ENCODE measurements around the gene GNS. TPM values are rescaled to one million over a fixed set of nuclear protein-coding genes. Genes with fewer than 3 reads are reported as not detected.

Gene GNS
- total RNA-seq, 1 experiment from 2014 or later, result 74.9 TPM

- intact Hi-C loops (cut with micrococcal nuclease; ENCODE audit: unreplicated experiment), result no loop called here
- no peak overlapping the region for H3K4me2 ChIP-seq
- H3K9me2 ChIP-seq (ENCODE audit: insufficient read depth), result no peaks in the 10 kb centered on the region
- H3K36me3 ChIP-seq (ENCODE audit: low read depth), result no peaks in the 10 kb centered on the region
- DNase-seq, result no peak
- no peaks in the 10 kb centered on the region for H4K20me1 ChIP-seq (ENCODE audit: insufficient read depth)
- no peaks in the 10 kb centered on the region for H3K27me3 ChIP-seq (ENCODE audit: insufficient read depth, low read depth)
- no peak overlapping the region for H3K27ac ChIP-seq
- H3K9me3 ChIP-seq (ENCODE audit: insufficient read depth, low read depth), result no peaks in the 10 kb centered on the region
- H3K79me2 ChIP-seq (ENCODE audit: low read depth), result no peaks in the 10 kb centered on the region
- ChIA-PET CTCF (no interaction called here), POLR2A (ENCODE audit: unreplicated experiment) (no interaction called here)
- TF ChIP-seq CTCF (conservative IDR thresholded peaks at IDR 0.05) (no peak), EZH2 (IDR thresholded peaks at IDR 0.05; ENCODE audit: low read depth) (no peak)
- no TSS peak for BruUV-seq (replicated peaks)
- no peaks in the 10 kb centered on the region for H3K4me1 ChIP-seq (replicated peaks; ENCODE audit: insufficient read depth)
- no peak overlapping the region for H2AFZ ChIP-seq
- H3K4me3 ChIP-seq, result no peak overlapping the region
- H3F3A ChIP-seq (ENCODE audit: insufficient read depth, low read depth), result no peaks in the 10 kb centered on the region
These were observed 51.8 kb downstream of the GNS start for GRCh38 chr12:64707362-64707761.

GRCh38 chr12:64706857-64707256 lies 52.3 kb downstream of the GNS start:
- ChIA-PET CTCF (interaction anchor here (0.6 kb wide), 1 partner anchor 103 kb away, joined by 4 read pairs; no protein-coding TSS in a partner anchor), POLR2A (ENCODE audit: unreplicated experiment) (no interaction called here)
- no peaks in the 10 kb centered on the region for H3K9me2 ChIP-seq (ENCODE audit: insufficient read depth)
- no peaks in the 10 kb centered on the region for H3K79me2 ChIP-seq (ENCODE audit: low read depth)
- no peaks in the 10 kb centered on the region for H3K36me3 ChIP-seq (ENCODE audit: low read depth)
- H3K4me3 ChIP-seq, result no peak overlapping the region
- no peak for TF ChIP-seq CTCF (conservative IDR thresholded peaks at IDR 0.05)
- TF ChIP-seq EZH2 (IDR thresholded peaks at IDR 0.05; ENCODE audit: low read depth), result no peak
- BruUV-seq (replicated peaks), result no TSS peak
- H3K27me3 ChIP-seq (ENCODE audit: insufficient read depth, low read depth), result no peaks in the 10 kb centered on the region
- no peak overlapping the region for H3K4me2 ChIP-seq
- no peak overlapping the region for H3K27ac ChIP-seq
- H3F3A ChIP-seq (ENCODE audit: insufficient read depth, low read depth), result no peaks in the 10 kb centered on the region
- intact Hi-C loops (cut with micrococcal nuclease; ENCODE audit: unreplicated experiment), result no loop called here
- DNase-seq, result no peak
- no peak overlapping the region for H2AFZ ChIP-seq
- H3K9me3 ChIP-seq (ENCODE audit: insufficient read depth, low read depth), result no peaks in the 10 kb centered on the region
- H4K20me1 ChIP-seq (ENCODE audit: insufficient read depth), result no peaks in the 10 kb centered on the region
- no peaks in the 10 kb centered on the region for H3K4me1 ChIP-seq (replicated peaks; ENCODE audit: insufficient read depth)

- no peaks in the 10 kb centered on the region for H3F3A ChIP-seq (ENCODE audit: insufficient read depth, low read depth)
- no peak overlapping the region for H3K4me2 ChIP-seq
- H3K36me3 ChIP-seq (ENCODE audit: low read depth), result no peaks in the 10 kb centered on the region
- H3K27ac ChIP-seq, result no peak overlapping the region
- DNase-seq, result no peak
- H4K20me1 ChIP-seq (ENCODE audit: insufficient read depth), result no peaks in the 10 kb centered on the region
- intact Hi-C loops (cut with micrococcal nuclease; ENCODE audit: unreplicated experiment), result no loop called here
- H3K27me3 ChIP-seq (ENCODE audit: insufficient read depth, low read depth), result no peaks in the 10 kb centered on the region
- no peak for TF ChIP-seq EZH2 (IDR thresholded peaks at IDR 0.05; ENCODE audit: low read depth)
- no peak for TF ChIP-seq CTCF (conservative IDR thresholded peaks at IDR 0.05)
- CTCF ChIA-PET, result interaction anchor here (0.5 to 0.6 kb wide), 2 partner anchors 10 to 102 kb away, joined by 4 to 7 read pairs; no protein-coding TSS in a partner anchor
- POLR2A ChIA-PET (ENCODE audit: unreplicated experiment), result no interaction called here
- no peaks in the 10 kb centered on the region for H3K9me2 ChIP-seq (ENCODE audit: insufficient read depth)
- H3K9me3 ChIP-seq (ENCODE audit: insufficient read depth, low read depth), result no peaks in the 10 kb centered on the region
- no peaks in the 10 kb centered on the region for H3K79me2 ChIP-seq (ENCODE audit: low read depth)
- no TSS peak for BruUV-seq (replicated peaks)
- no peak overlapping the region for H2AFZ ChIP-seq
- H3K4me1 ChIP-seq (replicated peaks; ENCODE audit: insufficient read depth), result no peaks in the 10 kb centered on the region
- H3K4me3 ChIP-seq, result no peak overlapping the region
These were observed 52.9 kb downstream of the GNS start for GRCh38 chr12:64706306-64706705.

All from PC-9 (cell line).